IPS DF 19.7 (cell line): ENCODE data around the gene SRBD1.
A peak's percentile ranks its signal among the peaks of the same experiment; 100 is the strongest.

Experiments used
- DNase-seq: peaks from one replicate; pipeline ENCODE4 v3.0.0-alpha.2; 2013; ENCODE audit warnings: low read depth, low spot score

The SRBD1 gene

GRCh38 chr2:45422921-45423320 is 188.1 kb downstream of the SRBD1 start:
- no peak for DNase-seq

GRCh38 chr2:45418532-45418931 is 192.5 kb downstream of the SRBD1 start:
- DNase-seq = no peak

GRCh38 chr2:45415534-45416123 is 195.4 kb downstream of the SRBD1 start:
- no peak for DNase-seq

- peak; percentile 30 for DNase-seq
Measured at GRCh38 chr2:45412754-45413379, 198.2 kb downstream of the SRBD1 start.

- no peak for DNase-seq
Measured at GRCh38 chr2:45409677-45410076, 201.4 kb downstream of the SRBD1 start.

- DNase-seq = no peak
Measured at GRCh38 chr2:45406621-45407020, 204.4 kb downstream of the SRBD1 start.

- no peak for DNase-seq
Measured at GRCh38 chr2:45404807-45405297, 206.2 kb downstream of the SRBD1 start.

- no peak for DNase-seq
Measured at GRCh38 chr2:45403036-45403435, 208.0 kb downstream of the SRBD1 start.

- no peak for DNase-seq
Measured at GRCh38 chr2:45401431-45401922, 209.6 kb downstream of the SRBD1 start.

DNA sequence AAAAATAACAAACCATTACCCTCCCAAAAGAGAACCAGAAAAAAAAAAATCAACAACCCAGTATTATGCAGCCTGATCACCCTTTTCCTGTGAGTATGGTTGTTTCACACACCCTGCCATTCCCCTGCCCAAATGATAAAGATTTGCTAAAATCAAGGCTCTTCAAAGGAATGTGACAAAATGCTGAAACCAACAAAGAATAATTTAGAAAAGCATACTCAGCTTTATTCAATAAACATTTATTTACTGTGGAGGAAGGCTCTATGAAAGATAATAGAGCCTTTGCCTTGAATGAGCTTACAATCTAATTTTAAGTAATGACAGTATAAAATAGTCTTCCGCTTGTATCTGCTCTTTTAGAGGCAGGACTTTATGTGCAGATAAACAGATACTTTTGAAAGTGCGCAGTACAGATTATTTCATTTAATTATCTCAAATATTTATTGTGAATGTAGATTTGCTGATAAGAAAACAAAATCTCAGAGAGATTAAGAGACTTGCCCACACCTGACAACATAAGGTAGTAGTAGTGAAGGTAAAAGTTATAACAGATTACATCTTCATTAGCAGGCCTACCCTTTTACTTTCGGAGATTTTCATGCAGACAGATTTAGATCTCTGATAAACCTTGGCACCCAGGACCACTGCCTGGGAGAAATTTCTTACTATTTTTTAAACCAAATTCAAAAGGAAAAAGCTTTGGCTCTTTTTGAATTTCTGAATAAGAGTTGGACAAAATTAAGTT is 211.9 kb downstream of the SRBD1 start:
- DNase-seq = no peak

DNA sequence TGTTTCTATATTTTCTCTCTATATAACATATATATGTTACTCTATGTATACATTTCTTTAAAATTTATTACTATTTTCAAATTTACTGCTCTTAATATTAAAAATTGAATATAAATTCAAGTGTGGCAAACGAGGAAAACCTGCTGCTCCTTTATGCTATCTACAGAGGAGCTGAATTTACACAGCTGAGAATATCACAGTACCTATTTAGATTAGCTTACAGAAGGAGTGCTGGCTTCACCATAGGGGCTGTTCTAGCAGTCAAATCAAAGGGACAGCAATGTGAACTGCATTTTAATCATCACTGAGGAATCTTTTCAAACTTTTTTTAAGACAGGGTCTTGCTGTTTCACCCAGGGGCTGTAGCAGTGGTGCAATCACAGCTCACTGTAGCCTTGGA is 213.8 kb downstream of the SRBD1 start:
- no peak for DNase-seq

DNA sequence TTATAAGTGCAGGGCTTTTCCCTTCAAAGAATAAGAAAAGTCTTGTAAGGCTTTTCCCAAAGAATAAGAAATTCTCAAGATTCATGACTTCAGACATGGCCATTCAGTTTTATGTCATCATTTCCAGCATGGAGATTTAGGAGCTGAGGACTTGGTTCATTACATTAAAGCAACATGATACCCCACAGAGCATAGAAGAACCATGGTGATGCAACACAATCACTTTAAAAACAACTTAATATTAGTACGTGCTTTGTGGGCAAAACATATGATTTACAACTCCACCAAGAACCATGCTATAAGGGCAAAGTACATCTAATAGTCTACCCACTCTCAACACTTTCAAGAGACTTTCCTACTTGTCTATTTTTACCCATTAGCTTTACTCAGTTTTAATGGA is 214.4 kb downstream of the SRBD1 start:
- DNase-seq = no peak

DNA sequence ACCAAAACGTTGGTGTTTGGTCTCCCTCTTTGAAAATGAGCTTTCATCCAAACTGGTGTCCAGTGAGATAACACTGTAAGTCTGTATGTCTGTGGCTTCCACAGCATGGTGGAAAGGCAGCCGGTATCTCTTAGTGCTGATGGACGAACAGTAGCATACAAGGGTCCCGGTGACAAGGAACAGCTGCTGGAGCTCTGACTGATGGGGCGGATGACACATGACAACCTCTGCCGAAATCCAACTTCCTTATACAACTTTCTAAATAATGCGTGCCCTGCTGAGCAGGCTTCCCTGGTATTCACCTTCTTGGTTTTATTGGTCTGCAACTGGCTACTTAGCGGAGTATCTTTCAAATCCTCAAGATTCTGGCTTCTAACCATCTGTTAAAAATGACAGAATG is 216.2 kb downstream of the SRBD1 start:
- DNase-seq = no peak

DNA sequence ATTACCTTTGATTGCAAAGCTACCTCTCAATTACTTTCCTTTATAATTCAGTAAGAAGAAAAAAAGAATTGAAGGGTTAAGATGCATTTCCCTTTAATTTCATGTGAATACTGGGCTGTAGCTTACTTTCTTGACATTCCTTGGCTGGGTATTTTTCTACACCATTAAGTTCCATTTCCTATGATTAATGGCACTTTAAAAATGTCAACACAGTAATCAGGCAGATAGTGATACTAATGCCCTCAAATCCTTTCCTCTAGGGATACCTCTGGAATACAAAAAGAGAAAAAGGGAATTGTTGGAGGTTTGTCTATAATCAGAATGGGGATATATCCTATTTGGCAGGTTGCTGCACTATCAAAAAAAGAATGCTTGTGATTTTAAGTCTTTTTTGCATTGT is 216.9 kb downstream of the SRBD1 start:
- no peak for DNase-seq

DNA sequence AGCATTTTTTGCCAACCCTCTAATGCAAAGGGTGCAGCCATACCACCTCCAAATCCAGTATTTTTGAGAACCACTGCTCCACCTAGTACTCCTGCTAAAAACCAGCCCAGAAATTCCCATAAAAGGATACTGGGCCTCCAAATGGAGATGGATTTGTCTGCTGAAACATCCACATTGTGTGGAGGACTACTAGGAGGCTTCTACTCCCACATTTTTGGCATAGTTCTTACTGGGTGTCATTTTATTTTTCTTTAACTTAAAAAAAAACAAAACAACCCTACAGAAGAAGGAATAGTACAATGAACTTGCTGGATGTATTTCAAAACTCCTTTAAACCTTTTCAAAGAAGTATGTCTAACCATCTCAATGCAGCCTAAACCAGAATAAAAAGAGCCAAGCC is 219.2 kb downstream of the SRBD1 start:
- DNase-seq = no peak

DNA sequence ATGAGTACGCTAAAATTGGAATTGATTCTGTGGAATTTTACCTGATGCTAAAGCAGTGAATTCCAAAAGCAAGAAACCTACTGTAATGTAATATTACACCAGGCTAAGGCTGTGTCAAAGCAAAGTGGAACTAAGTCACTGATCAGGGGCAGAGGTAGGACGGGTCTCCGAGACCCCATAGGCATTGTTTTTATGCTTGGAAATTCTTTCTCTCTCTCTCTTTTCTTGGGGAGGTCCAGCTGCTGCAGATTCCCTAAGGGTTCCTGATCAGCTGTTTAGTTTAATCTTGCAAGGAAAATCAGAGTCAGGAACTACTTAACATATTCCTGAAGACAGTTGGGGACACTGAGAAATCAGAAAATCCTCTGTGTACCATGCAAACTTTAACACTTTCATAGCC is 220.2 kb downstream of the SRBD1 start:
- DNase-seq = no peak

DNA sequence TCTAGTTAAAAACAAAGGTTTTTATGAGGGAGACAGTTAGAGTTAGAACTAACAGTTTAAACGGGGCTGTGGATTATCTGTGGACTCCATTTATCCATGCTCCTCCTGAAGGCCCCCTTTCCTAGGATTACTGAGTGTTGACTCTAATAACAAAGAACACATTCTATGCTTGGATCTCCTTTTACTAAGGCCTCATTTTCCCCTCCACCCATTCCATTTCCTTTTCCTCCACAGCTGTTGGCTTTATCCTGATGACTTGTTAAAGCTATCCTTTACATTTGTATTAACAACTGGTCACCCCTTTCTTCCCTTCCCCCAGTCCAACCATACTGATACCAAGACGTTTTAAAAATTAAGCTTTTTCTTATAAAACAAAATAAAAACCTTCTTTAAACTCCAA is 220.6 kb downstream of the SRBD1 start:
- no peak for DNase-seq

DNA sequence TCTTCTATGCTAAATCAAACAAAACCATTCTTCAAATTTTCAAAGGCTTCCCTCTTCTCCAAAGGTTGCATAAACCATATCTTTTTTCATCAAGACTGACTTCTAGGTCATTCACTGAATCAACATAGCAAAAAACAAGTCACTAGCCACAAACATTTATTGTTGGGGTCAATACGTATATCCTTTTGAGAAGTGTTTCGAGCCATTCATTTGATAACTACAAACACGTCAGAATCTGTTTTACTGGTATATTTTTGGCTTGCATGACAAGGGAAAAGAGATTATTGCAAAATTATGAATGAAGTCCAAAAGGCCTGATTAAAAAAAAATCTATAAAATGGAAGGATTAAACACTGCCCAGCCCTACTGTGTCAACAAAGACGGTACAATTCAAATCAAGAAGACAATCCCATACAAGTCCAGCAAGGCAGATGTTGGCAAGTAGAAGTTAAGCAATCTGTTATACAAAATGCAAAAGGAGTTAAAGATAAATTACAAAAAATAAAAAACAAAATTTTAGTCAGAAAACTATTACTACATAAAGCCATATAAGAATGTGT is 222.4 kb downstream of the SRBD1 start:
- DNase-seq = no peak

DNA sequence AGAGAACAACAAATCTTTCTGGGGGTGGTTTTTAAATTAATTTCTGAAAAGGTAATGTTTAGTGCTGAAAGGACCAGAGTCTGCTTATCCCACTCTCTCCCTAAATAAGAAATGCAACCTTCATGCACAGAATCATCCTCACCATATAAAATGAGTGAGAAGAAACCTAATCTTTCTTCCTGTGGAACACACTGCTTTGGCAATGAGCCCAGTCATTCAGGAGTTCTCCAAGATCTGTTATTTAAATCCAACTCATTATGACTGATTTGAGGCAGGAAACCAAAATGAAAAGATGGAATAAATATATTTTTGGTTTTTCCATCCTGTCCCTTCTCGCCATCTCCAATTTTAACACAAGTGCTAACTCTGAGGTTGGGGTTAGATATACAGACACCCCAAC is 228.3 kb downstream of the SRBD1 start:
- DNase-seq = no peak

- no peak for DNase-seq
Measured at GRCh38 chr2:45380131-45380836, 230.8 kb downstream of the SRBD1 start.

- no peak for DNase-seq
Measured at GRCh38 chr2:45379399-45380087, 231.5 kb downstream of the SRBD1 start.
